Uterus (tissue), 2 donors: ENCODE data around the gene PAQR7.

Experiments used
- POLR2A ChIP-seq, 2 donors: fragments of 450-650 bp; IDR thresholded peaks; one replicate each; pipeline ENCODE4 v1.6.1; 2016; ENCODE audit warnings: antibody characterized with exemption in 2 of 2, mild to moderate bottlenecking in 1 of 2, moderate library complexity in 1 of 2
- TF ChIP-seq, protein P1 (sequence below), 4 experiments: fragments of 200-600 bp in 2 of 4; fragments of 450-650 bp in 2 of 4; sonication (generic) in 2 of 4; IDR thresholded peaks; one replicate each; pipeline ENCODE4 v1.5.1; 2016 to 2019; ENCODE audit warnings: antibody characterized with exemption in 4 of 4, mild to moderate bottlenecking in 2 of 4, moderate library complexity in 1 of 4

DNA sequence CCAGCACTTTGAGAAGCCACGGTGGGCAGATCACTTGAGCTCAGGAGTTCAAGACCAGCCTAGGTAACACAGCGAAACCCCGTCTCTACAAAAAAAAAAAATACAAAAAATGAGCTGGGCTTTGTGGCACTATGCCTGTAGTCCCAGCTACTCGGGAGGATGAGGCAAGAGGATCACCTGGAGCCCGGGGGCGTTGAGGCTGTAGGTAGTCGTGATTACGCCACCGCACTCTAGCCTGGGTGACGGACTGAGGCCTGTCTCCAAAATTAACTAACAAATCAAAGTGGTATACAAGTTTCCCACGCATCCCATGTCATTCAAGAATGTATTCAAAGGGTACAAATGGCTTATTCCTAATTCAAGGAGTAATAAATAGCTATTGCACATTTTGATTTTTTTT, 18.7 kb downstream of the PAQR7 start:
- TF ChIP-seq, protein P1, sequence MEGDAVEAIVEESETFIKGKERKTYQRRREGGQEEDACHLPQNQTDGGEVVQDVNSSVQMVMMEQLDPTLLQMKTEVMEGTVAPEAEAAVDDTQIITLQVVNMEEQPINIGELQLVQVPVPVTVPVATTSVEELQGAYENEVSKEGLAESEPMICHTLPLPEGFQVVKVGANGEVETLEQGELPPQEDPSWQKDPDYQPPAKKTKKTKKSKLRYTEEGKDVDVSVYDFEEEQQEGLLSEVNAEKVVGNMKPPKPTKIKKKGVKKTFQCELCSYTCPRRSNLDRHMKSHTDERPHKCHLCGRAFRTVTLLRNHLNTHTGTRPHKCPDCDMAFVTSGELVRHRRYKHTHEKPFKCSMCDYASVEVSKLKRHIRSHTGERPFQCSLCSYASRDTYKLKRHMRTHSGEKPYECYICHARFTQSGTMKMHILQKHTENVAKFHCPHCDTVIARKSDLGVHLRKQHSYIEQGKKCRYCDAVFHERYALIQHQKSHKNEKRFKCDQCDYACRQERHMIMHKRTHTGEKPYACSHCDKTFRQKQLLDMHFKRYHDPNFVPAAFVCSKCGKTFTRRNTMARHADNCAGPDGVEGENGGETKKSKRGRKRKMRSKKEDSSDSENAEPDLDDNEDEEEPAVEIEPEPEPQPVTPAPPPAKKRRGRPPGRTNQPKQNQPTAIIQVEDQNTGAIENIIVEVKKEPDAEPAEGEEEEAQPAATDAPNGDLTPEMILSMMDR (IDR thresholded peaks at IDR 0.05), result no peak
- no peak for TF ChIP-seq POLR2A (IDR thresholded peaks at IDR 0.05)
